GM18526 (cell line): ENCODE data around the gene NBEA.

ENCODE experiments used
- POLR2A ChIP-seq: IDR thresholded peaks from 3 replicates; pipeline ENCODE4 v1.6.1; 2011; ENCODE audit not compliant: insufficient read length; ENCODE audit errors: extremely low read depth

Gene NBEA

GRCh38 chr13:35557475-35557874 is 615.4 kb downstream of the NBEA start:
- TF ChIP-seq POLR2A = no peak

GRCh38 chr13:35561540-35561939 is 619.5 kb downstream of the NBEA start:
- no peak for TF ChIP-seq POLR2A

- TF ChIP-seq POLR2A = no peak
Observed at GRCh38 chr13:35565273-35565672, 623.2 kb downstream of the NBEA start.

- TF ChIP-seq POLR2A = no peak
Observed at GRCh38 chr13:35566340-35566739, 624.3 kb downstream of the NBEA start.

GRCh38 chr13:35567406-35567980 is 625.4 kb downstream of the NBEA start:
- TF ChIP-seq POLR2A = no peak

GRCh38 chr13:35573639-35574038 is 631.6 kb downstream of the NBEA start:
- TF ChIP-seq POLR2A = no peak

GRCh38 chr13:35592457-35592856 is 650.4 kb downstream of the NBEA start:
- TF ChIP-seq POLR2A = no peak

- TF ChIP-seq POLR2A = no peak
Observed at GRCh38 chr13:35593651-35594050, 651.6 kb downstream of the NBEA start.

- TF ChIP-seq POLR2A = no peak
Observed at GRCh38 chr13:35594096-35594495, 652.0 kb downstream of the NBEA start.

- TF ChIP-seq POLR2A = no peak
Observed at GRCh38 chr13:35595181-35595580, 653.1 kb downstream of the NBEA start.

- no peak for TF ChIP-seq POLR2A
Observed at GRCh38 chr13:35596321-35597030, 654.4 kb downstream of the NBEA start.

- TF ChIP-seq POLR2A = no peak
Observed at GRCh38 chr13:35597451-35597850, 655.4 kb downstream of the NBEA start.

- no peak for TF ChIP-seq POLR2A
Observed at GRCh38 chr13:35598233-35598632, 656.2 kb downstream of the NBEA start.

GRCh38 chr13:35598790-35599369 is 656.8 kb downstream of the NBEA start:
- no peak for TF ChIP-seq POLR2A

- TF ChIP-seq POLR2A = no peak
Observed at GRCh38 chr13:35599384-35599783, 657.3 kb downstream of the NBEA start.

- TF ChIP-seq POLR2A = no peak
Observed at GRCh38 chr13:35600137-35600536, 658.1 kb downstream of the NBEA start.

GRCh38 chr13:35603593-35604285 is 661.7 kb downstream of the NBEA start:
- no peak for TF ChIP-seq POLR2A

GRCh38 chr13:35614666-35615065 is 672.6 kb downstream of the NBEA start:
- TF ChIP-seq POLR2A = no peak
